CD4-positive, CD25-positive, alpha-beta regulatory T cell (primary cell): Measurements from ENCODE around the gene CHST4. TPM values are rescaled to one million over a fixed set of nuclear protein-coding genes. Genes with fewer than 3 reads are reported as not detected.

Source experiments
- ATAC-seq, 2 donors: fragments of 150-1000 bp; cut with Tn5 transposase; one replicate each; pipeline ENCODE4 v1.10.0; 2021; ENCODE audit warnings: low read depth in 2 of 2, moderate number of reproducible peaks in 2 of 2, moderate library complexity in 1 of 2
- DNase-seq, 3 donors: peaks; one replicate each; pipeline versions ENCODE4 v3.0.0 to v3.0.0-alpha.2; 2012 to 2022; ENCODE audit warnings: mixed read lengths in 1 of 3
- H3K27ac ChIP-seq: one replicate; pipeline ENCODE4 v1.7.0; 2013; ENCODE audit warnings: mild to moderate bottlenecking, low read length; ENCODE audit not compliant: insufficient read depth, poor library complexity, severe bottlenecking
- H3K27me3 ChIP-seq: one replicate; pipeline ENCODE4 v1.7.0; 2013; ENCODE audit warnings: low read length; ENCODE audit not compliant: control insufficient read depth, insufficient read depth
- H3K36me3 ChIP-seq: one replicate; pipeline ENCODE4 v1.7.0; 2013; ENCODE audit warnings: mild to moderate bottlenecking, low read length, moderate library complexity; ENCODE audit not compliant: control insufficient read depth, insufficient read depth
- H3K4me1 ChIP-seq: 2 replicates; pipeline ENCODE4 v1.7.0; 2013; ENCODE audit warnings: mild to moderate bottlenecking, low read length; ENCODE audit not compliant: insufficient read depth, control insufficient read depth, poor library complexity, severe bottlenecking
- H3K4me3 ChIP-seq: one replicate; pipeline ENCODE4 v1.7.0; 2013; ENCODE audit warnings: low read depth, mild to moderate bottlenecking, low read length, moderate library complexity
- H3K9me3 ChIP-seq, 2 experiments: 1 replicate in 1 of 2; 2 replicates in 1 of 2; pipeline ENCODE4 v1.7.0; 2013; ENCODE audit warnings: low read length in 2 of 2, mild to moderate bottlenecking in 1 of 2, moderate library complexity in 1 of 2; ENCODE audit not compliant: control insufficient read depth in 2 of 2
- H3K27ac Mint-ChIP-seq, 3 donors: one replicate each; pipeline ENCODE4 v1.8.0; 2020 to 2022; ENCODE audit warnings: mild to moderate bottlenecking in 3 of 3, mixed read lengths in 3 of 3, moderate library complexity in 2 of 3
- H3K27me3 Mint-ChIP-seq: one replicate; pipeline ENCODE4 v1.8.0; 2022; ENCODE audit warnings: mild to moderate bottlenecking, mixed read lengths
- H3K36me3 Mint-ChIP-seq: one replicate; pipeline ENCODE4 v1.8.0; 2020; ENCODE audit warnings: mixed read lengths
- H3K4me1 Mint-ChIP-seq, 4 donors: one replicate each; pipeline ENCODE4 v1.8.0; 2020 to 2022; ENCODE audit warnings: mixed read lengths in 4 of 4, mild to moderate bottlenecking in 1 of 4
- H3K4me3 Mint-ChIP-seq, 4 donors: one replicate each; pipeline ENCODE4 v1.8.0; 2020 to 2022; ENCODE audit warnings: mild to moderate bottlenecking in 4 of 4, mixed read lengths in 4 of 4, moderate library complexity in 3 of 4
- H3K9me3 Mint-ChIP-seq, 7 donors: one replicate each; pipeline ENCODE4 v1.8.0; 2020 to 2022; ENCODE audit warnings: mixed read lengths in 7 of 7, mild to moderate bottlenecking in 3 of 7, moderate library complexity in 2 of 7
- polyA plus RNA-seq, 4 donors: library from polyadenylated mRNA; unstranded; fragments of 300-500 nt; fragmentation: Illumina TruSeq; gene quantifications; one replicate each; pipeline ENCODE4 v1.2.3, GENCODE V29; 2021
- total RNA-seq: library from RNA; stranded (reverse); gene quantifications from one replicate; pipeline ENCODE4 v1.2.3, GENCODE V29; 2022

The CHST4 gene
- total and polyA plus RNA-seq, 5 donors from 2014 or later: not detected

GRCh38 chr16:71564335-71564967 is 38.2 kb downstream of the CHST4 start:
- no peak for ATAC-seq

GRCh38 chr16:71565812-71566700 is 39.8 kb downstream of the CHST4 start:
- H3K27me3 ChIP-seq: peaks cover 2% of the 10 kb centered on the region
- peak overlapping the region; percentile 82 for H3K27ac ChIP-seq
- no peaks in the 10 kb centered on the region for H3K36me3 ChIP-seq
- peaks cover 13% of the 10 kb centered on the region for H3K4me1 ChIP-seq
- H3K4me3 Mint-ChIP-seq: peak overlapping the region; percentile 87 to 98 (median 93)
- no peak for DNase-seq
- H3K27me3 Mint-ChIP-seq: peaks cover 25% of the 10 kb centered on the region
- H3K9me3 ChIP-seq: peaks cover 3 to 5% of the 10 kb centered on the region in 2 experiments
- peak overlapping the region; percentile 79 for H3K4me3 ChIP-seq
- peak overlapping the region; percentile 76 to 97 (median 97) for H3K27ac Mint-ChIP-seq
- peaks cover 0 to 16% (median 2%) of the 10 kb centered on the region in 7 donors for H3K9me3 Mint-ChIP-seq
- H3K4me1 Mint-ChIP-seq: peaks cover 6 to 22% (median 13%) of the 10 kb centered on the region in 4 donors
- no peak for ATAC-seq
- H3K36me3 Mint-ChIP-seq: peaks cover 3% of the 10 kb centered on the region

More at GRCh38 chr16:71564335-71564967, 38.2 kb downstream of the CHST4 start:
- Mint-ChIP-seq H3K27ac (peak overlapping the region; percentile 91 to 97 (median 97)), H3K27me3 (peaks cover 30% of the 10 kb centered on the region), H3K4me1 (peaks cover 6 to 22% (median 13%) of the 10 kb centered on the region in 4 donors), H3K4me3 (peak overlapping the region; percentile 87 to 98 (median 93)), H3K9me3 (peaks cover 0 to 16% (median 4%) of the 10 kb centered on the region in 7 donors), H3K36me3 (peaks cover 3% of the 10 kb centered on the region)
- H3K4me1 ChIP-seq: peaks cover 13% of the 10 kb centered on the region
- H3K9me3 ChIP-seq: peaks cover 3 to 5% of the 10 kb centered on the region in 2 experiments
- peak overlapping the region; percentile 82 for H3K27ac ChIP-seq
- no peak for DNase-seq
- H3K27me3 ChIP-seq: no peaks in the 10 kb centered on the region
- no peaks in the 10 kb centered on the region for H3K36me3 ChIP-seq
- peak overlapping the region; percentile 79 for H3K4me3 ChIP-seq

DNA sequence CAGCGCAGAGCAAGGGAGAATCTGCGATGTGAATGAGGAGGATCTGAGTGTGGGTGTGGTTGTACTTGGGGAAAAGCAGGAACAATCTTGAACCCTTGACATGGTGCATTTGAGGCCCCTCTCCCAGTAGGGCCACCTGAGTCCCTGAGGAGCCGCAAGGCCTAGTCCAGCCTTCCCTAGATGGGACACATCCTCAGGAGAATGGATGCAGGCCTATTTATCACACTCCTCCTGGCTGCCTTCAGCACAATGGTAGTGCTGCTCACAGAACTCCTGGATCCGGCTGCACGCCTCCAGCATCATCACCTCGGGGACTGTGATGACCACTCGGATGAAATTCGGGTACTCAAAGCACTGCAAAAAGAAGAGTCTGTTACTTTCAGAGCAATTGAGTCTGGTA is 41.7 kb downstream of the CHST4 start:
- H3K4me3 Mint-ChIP-seq: no peak overlapping the region
- no peaks in the 10 kb centered on the region for H3K36me3 Mint-ChIP-seq
- H3K27ac ChIP-seq: no peak overlapping the region
- no peak overlapping the region for H3K4me3 ChIP-seq
- H3K36me3 ChIP-seq: no peaks in the 10 kb centered on the region
- peaks cover 6 to 22% (median 13%) of the 10 kb centered on the region in 4 donors for H3K4me1 Mint-ChIP-seq
- H3K9me3 Mint-ChIP-seq: peaks cover 0 to 5% (median 2%) of the 10 kb centered on the region in 7 donors
- no peak overlapping the region for H3K27ac Mint-ChIP-seq
- H3K27me3 Mint-ChIP-seq: peaks cover 40% of the 10 kb centered on the region
- peaks cover 13% of the 10 kb centered on the region for H3K4me1 ChIP-seq
- ATAC-seq (no peak), DNase-seq (no peak)
- H3K9me3 ChIP-seq: no peaks in the 10 kb centered on the region
- H3K27me3 ChIP-seq: peaks cover 3% of the 10 kb centered on the region

GRCh38 chr16:71568551-71568950 is 42.3 kb downstream of the CHST4 start:
- Mint-ChIP-seq H3K36me3 (no peaks in the 10 kb centered on the region), H3K27me3 (peaks cover 40% of the 10 kb centered on the region), H3K27ac (no peak overlapping the region), H3K4me1 (peaks cover 6 to 22% (median 13%) of the 10 kb centered on the region in 4 donors), H3K9me3 (peaks cover 0 to 3% (median 0%) of the 10 kb centered on the region in 7 donors), H3K4me3 (no peak overlapping the region)
- ATAC-seq (no peak), DNase-seq (no peak)
- H3K27me3 ChIP-seq: peaks cover 3% of the 10 kb centered on the region
- H3K4me3 ChIP-seq: no peak overlapping the region
- no peak overlapping the region for H3K27ac ChIP-seq
- no peaks in the 10 kb centered on the region for H3K9me3 ChIP-seq
- H3K36me3 ChIP-seq: no peaks in the 10 kb centered on the region
- H3K4me1 ChIP-seq: peaks cover 13% of the 10 kb centered on the region

DNA sequence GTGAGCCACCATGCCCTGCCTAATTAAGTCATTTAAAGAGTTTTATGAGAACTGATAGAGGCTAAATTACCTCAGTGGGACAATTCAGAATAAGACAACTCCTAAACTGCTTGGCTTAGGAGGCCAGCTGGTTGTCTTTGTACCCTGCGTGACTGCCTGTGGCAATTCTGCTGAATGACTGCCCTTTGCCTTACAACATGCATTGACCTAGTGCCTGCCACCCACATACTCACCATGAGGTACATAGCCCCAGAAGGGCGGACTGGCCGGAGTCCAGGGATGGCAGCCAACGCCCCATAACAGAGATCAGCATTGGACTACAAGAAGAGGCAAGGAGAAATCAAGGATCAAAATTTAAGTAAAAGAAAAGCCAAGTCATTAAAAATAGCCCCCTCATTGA is 43.4 kb downstream of the CHST4 start:
- Histone ChIP-seq H3K27ac (no peak overlapping the region), H3K27me3 (peaks cover 3% of the 10 kb centered on the region), H3K36me3 (no peaks in the 10 kb centered on the region), H3K4me1 (peaks cover 9% of the 10 kb centered on the region), H3K9me3 (no peaks in the 10 kb centered on the region), H3K4me3 (no peak overlapping the region)
- Mint-ChIP-seq H3K36me3 (no peaks in the 10 kb centered on the region), H3K4me3 (no peak overlapping the region), H3K27me3 (peaks cover 40% of the 10 kb centered on the region), H3K4me1 (peaks cover 6 to 17% (median 13%) of the 10 kb centered on the region in 4 donors), H3K9me3 (peaks cover 0 to 2% (median 0%) of the 10 kb centered on the region in 7 donors), H3K27ac (no peak overlapping the region)
- DNase-seq (no peak), ATAC-seq (no peak)

GRCh38 chr16:71570144-71570543 is 43.9 kb downstream of the CHST4 start:
- Histone ChIP-seq H3K36me3 (no peaks in the 10 kb centered on the region), H3K27ac (no peak overlapping the region), H3K4me3 (no peak overlapping the region), H3K9me3 (no peaks in the 10 kb centered on the region), H3K27me3 (peaks cover 3% of the 10 kb centered on the region), H3K4me1 (peaks cover 5% of the 10 kb centered on the region)
- Mint-ChIP-seq H3K4me1 (peaks cover 6 to 12% (median 10%) of the 10 kb centered on the region in 4 donors), H3K9me3 (peaks cover 0 to 2% (median 0%) of the 10 kb centered on the region in 7 donors), H3K27ac (no peak overlapping the region), H3K4me3 (no peak overlapping the region), H3K36me3 (no peaks in the 10 kb centered on the region), H3K27me3 (peaks cover 35% of the 10 kb centered on the region)
- no peak for DNase-seq
- ATAC-seq: no peak

DNA sequence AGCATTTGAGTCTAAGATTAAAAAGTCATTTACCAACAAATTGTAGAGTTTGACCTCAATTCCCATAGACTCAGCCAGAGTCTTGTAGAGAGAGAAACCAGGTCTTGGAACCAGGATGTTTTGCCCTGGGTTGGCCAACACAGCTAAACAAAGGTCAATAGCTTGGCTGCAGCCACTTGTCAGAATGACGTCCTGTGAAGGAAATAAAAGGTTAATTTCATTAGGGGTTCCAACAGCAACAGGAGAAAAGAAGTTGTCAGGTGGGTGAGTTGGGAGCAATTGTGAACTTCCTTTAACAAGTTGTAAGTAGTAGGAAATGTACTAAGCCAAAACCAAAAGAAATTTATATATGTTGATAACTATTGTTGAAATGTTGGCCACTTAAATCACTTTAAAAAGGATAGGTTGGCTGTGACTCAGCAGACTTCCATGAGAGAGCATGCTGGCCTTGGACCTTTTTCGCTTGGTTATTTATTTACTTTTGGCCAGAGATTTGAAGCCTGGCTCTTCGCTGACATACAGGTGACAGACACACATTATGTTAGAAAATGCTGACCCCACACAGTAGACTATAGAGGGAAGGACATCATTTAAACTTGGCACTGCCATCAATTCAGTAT is 46.4 kb downstream of the CHST4 start:
- DNase-seq (no peak), ATAC-seq (no peak)
- Histone ChIP-seq H3K36me3 (no peaks in the 10 kb centered on the region), H3K9me3 (no peaks in the 10 kb centered on the region), H3K4me3 (no peak overlapping the region), H3K4me1 (no peaks in the 10 kb centered on the region), H3K27me3 (peaks cover 18% of the 10 kb centered on the region), H3K27ac (no peak overlapping the region)
- Mint-ChIP-seq H3K9me3 (peaks cover 0 to 1% (median 0%) of the 10 kb centered on the region in 7 donors), H3K27me3 (peaks cover 47% of the 10 kb centered on the region), H3K27ac (no peak overlapping the region), H3K36me3 (no peaks in the 10 kb centered on the region), H3K4me1 (no peaks in the 10 kb centered on the region), H3K4me3 (no peak overlapping the region)
